Endothelial cell (in vitro differentiated cells): Measurements from ENCODE around the gene ABI3. TPM values are rescaled to one million over a fixed set of nuclear protein-coding genes. Genes with fewer than 3 reads are reported as not detected.

ENCODE experiments used
- DNase-seq: peaks from one replicate; pipeline ENCODE4 v3.0.0; 2021; ENCODE audit warnings: low spot score
- H3K27ac Mint-ChIP-seq: one replicate; pipeline ENCODE4 v1.8.0; 2021; ENCODE audit warnings: mixed read lengths, inconsistent platforms; ENCODE audit not compliant: unreplicated experiment
- H3K27me3 Mint-ChIP-seq: one replicate; pipeline ENCODE4 v1.8.0; 2021; ENCODE audit warnings: mild to moderate bottlenecking, moderate library complexity, mixed read lengths, inconsistent platforms; ENCODE audit not compliant: unreplicated experiment
- H3K36me3 Mint-ChIP-seq: one replicate; pipeline ENCODE4 v1.8.0; 2021; ENCODE audit warnings: mild to moderate bottlenecking, low read depth, mixed read lengths, inconsistent platforms; ENCODE audit not compliant: unreplicated experiment
- H3K4me1 Mint-ChIP-seq: one replicate; pipeline ENCODE4 v1.8.0; 2021; ENCODE audit warnings: mild to moderate bottlenecking, mixed read lengths, inconsistent platforms; ENCODE audit not compliant: unreplicated experiment
- H3K4me3 Mint-ChIP-seq: one replicate; pipeline ENCODE4 v1.8.0; 2021; ENCODE audit warnings: mild to moderate bottlenecking, mixed read lengths, inconsistent platforms; ENCODE audit not compliant: unreplicated experiment
- H3K9me3 Mint-ChIP-seq: one replicate; pipeline ENCODE4 v1.8.0; 2021; ENCODE audit warnings: mixed read lengths, inconsistent platforms; ENCODE audit not compliant: unreplicated experiment
- total RNA-seq: library from RNA; stranded (reverse); fragmentation: NEBNext Ultra II Directional; extraction: Animal tissue kit (Norgen Biotek cat#: 25700); gene quantifications from one replicate; pipeline ENCODE4 v1.2.1, GENCODE V29; 2021; ENCODE audit not compliant: unreplicated experiment
- TF ChIP-seq, protein P1 (sequence below): fragments of 200-600 bp; sonication (generic); IDR thresholded peaks from one replicate; pipeline ENCODE4 v1.5.0; 2021; ENCODE audit warnings: antibody characterized with exemption; ENCODE audit not compliant: unreplicated experiment

ABI3 gene
- total RNA-seq, 1 donor from 2014 or later: 15.7 TPM

DNA sequence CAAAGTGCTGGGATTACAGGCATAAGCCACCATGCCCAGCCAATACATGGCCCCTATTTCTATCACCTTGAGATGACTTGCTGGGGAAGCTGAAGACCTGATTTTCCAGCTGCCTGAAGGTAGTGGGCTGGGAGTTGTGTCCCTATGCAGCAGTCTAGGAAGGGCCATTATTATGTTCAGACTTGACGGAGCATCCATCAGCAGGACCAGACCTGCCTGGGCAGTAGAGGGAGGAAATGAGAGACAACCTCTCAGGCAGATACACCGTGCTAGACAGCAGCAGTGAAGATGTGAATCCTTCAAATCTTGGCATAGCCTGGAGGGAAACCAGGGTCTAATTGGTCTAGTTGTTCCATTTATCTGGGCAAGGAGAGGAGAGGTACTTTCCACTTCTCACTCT is 55.7 kb downstream of the ABI3 start:
- Mint-ChIP-seq H3K36me3 (no peaks in the 10 kb centered on the region), H3K27ac (no peak overlapping the region), H3K27me3 (peaks cover 4% of the 10 kb centered on the region)

DNA sequence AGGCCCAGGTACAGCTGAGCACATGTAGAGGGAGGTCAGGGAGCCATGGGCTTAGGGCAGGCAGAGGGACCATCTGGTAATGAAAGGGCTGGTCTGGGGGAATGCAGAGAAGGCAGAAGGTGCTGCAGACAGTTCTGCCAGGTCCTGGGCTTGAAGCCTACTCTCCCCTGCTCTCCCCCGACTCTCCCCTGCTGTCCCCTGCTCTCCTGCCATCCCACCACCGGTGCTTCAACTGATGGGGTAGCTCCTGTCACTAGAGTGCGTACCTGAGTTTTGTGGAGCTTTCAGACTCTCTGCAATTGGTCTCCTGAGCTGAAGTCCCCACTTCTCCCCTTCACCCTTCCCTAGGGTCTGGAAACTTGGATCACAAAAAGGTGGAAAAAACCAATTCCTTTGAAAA is 57.4 kb downstream of the ABI3 start:
- Mint-ChIP-seq H3K27me3 (peaks cover 2% of the 10 kb centered on the region), H3K9me3 (no peaks in the 10 kb centered on the region), H3K4me3 (no peak overlapping the region), H3K36me3 (no peaks in the 10 kb centered on the region), H3K4me1 (no peaks in the 10 kb centered on the region), H3K27ac (no peak overlapping the region)
- no peak for DNase-seq
- TF ChIP-seq, protein P1, sequence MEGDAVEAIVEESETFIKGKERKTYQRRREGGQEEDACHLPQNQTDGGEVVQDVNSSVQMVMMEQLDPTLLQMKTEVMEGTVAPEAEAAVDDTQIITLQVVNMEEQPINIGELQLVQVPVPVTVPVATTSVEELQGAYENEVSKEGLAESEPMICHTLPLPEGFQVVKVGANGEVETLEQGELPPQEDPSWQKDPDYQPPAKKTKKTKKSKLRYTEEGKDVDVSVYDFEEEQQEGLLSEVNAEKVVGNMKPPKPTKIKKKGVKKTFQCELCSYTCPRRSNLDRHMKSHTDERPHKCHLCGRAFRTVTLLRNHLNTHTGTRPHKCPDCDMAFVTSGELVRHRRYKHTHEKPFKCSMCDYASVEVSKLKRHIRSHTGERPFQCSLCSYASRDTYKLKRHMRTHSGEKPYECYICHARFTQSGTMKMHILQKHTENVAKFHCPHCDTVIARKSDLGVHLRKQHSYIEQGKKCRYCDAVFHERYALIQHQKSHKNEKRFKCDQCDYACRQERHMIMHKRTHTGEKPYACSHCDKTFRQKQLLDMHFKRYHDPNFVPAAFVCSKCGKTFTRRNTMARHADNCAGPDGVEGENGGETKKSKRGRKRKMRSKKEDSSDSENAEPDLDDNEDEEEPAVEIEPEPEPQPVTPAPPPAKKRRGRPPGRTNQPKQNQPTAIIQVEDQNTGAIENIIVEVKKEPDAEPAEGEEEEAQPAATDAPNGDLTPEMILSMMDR: no peak

More for the DNA sequence above, 55.7 kb downstream of the ABI3 start:
- TF ChIP-seq, protein P1: no peak
- no peak for DNase-seq
- H3K4me3 Mint-ChIP-seq: no peak overlapping the region
- H3K4me1 Mint-ChIP-seq: no peaks in the 10 kb centered on the region
- H3K9me3 Mint-ChIP-seq: no peaks in the 10 kb centered on the region

DNA sequence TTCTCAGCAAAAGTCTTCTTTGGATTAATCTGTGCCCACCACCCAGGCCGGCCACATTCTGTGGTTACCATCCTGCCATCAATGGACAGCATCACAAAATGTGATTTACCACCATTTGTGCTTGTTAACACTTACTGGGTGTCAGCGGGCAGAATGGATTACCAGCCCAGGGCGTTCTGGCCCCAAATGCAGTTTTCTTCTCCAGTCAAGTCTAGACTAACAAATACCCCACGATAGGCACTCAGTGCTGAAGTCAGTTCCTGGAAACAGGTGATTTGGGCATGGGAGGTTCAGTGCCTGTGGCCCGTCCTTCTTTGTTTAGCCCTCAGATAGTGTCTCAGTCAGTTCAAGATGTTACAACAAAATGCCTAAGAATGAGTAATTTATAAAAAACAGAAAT is 58.8 kb downstream of the ABI3 start:
- Mint-ChIP-seq H3K4me3 (no peak overlapping the region), H3K27ac (no peak overlapping the region), H3K4me1 (no peaks in the 10 kb centered on the region), H3K36me3 (no peaks in the 10 kb centered on the region), H3K9me3 (no peaks in the 10 kb centered on the region), H3K27me3 (peaks cover 2% of the 10 kb centered on the region)
- no peak for DNase-seq
- TF ChIP-seq, protein P1: no peak

Other genes with a start within 250 kb of the ABI3 start
- gene GIP, start 242.1 kb upstream of the ABI3 start, total RNA-seq: not detected
- 298 TPM for gene IGF2BP1, start 213.3 kb upstream of the ABI3 start, total RNA-seq
- not detected for gene B4GALNT2, start 77.9 kb upstream of the ABI3 start, total RNA-seq
- gene GNGT2, start 133 bp upstream of the ABI3 start, total RNA-seq: 2.1 TPM
- not detected for gene PHOSPHO1, start 20.1 kb downstream of the ABI3 start, total RNA-seq
- gene ZNF652, start 151.5 kb downstream of the ABI3 start, total RNA-seq: 36.0 TPM
- 181 TPM for gene PHB1, start 204.2 kb downstream of the ABI3 start, total RNA-seq